ENCODE data around the gene SPATA6L.

GRCh38 chr9:4661165-4661564, 5.1 kb downstream of the SPATA6L start:
- TF ChIP-seq POLR2A (IDR thresholded peaks at IDR 0.05) = no peak
- TF ChIP-seq, protein P1, sequence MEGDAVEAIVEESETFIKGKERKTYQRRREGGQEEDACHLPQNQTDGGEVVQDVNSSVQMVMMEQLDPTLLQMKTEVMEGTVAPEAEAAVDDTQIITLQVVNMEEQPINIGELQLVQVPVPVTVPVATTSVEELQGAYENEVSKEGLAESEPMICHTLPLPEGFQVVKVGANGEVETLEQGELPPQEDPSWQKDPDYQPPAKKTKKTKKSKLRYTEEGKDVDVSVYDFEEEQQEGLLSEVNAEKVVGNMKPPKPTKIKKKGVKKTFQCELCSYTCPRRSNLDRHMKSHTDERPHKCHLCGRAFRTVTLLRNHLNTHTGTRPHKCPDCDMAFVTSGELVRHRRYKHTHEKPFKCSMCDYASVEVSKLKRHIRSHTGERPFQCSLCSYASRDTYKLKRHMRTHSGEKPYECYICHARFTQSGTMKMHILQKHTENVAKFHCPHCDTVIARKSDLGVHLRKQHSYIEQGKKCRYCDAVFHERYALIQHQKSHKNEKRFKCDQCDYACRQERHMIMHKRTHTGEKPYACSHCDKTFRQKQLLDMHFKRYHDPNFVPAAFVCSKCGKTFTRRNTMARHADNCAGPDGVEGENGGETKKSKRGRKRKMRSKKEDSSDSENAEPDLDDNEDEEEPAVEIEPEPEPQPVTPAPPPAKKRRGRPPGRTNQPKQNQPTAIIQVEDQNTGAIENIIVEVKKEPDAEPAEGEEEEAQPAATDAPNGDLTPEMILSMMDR (IDR thresholded peaks at IDR 0.05) = no peak
